ENCODE measurements around the gene CD300LD. TPM values are rescaled to one million over a fixed set of nuclear protein-coding genes. Genes with fewer than 3 reads are reported as not detected.

The CD300LD gene
- total RNA-seq, 2 donors from 2014 or later: not detected

DNA sequence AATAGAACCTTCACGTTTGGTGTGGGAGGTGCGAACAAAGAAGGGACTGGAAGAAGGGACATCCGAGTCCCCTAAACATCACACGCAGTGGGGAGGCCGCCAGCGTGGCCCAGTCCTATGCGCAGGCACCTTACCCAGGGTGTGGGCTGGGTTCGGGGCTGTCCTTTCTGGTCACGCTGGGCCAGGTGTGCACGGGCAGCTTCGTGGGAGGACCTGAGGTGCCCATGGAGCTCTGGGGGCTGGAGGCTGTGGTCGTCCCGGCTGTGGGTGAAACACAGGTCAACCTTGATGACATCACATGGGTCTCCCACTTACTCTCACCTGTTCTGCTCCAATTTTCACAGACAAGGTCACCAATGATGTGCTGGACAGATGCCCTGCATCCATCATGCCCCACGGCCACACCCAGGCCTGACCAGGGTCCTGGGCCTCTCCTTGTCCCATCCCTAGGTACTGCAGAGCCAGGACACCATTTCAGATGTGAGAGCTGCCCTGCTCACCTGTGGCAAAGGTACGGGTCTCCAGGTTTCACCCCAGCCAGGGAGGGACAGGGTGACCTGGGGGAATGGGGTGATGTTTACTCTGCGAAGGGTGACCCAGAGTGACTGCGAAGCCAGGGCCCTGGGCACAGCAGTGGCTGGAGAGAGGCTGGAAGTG lies 49.2 kb downstream of the CD300LD start:
- H3K9ac ChIP-seq (ENCODE audit: extremely low read depth, low read length, poor library complexity, severe bottlenecking): no peak overlapping the region
- Mint-ChIP-seq H3K27ac (no peak overlapping the region), H3K36me3 (ENCODE audit: low read depth) (no peaks in the 10 kb centered on the region), H3K9me3 (no peaks in the 10 kb centered on the region), H3K4me1 (peaks cover 3% of the 10 kb centered on the region), H3K4me3 (no peak overlapping the region), H3K27me3 (ENCODE audit: insufficient read depth) (peaks cover 12% of the 10 kb centered on the region)
- TF ChIP-seq, protein P1, sequence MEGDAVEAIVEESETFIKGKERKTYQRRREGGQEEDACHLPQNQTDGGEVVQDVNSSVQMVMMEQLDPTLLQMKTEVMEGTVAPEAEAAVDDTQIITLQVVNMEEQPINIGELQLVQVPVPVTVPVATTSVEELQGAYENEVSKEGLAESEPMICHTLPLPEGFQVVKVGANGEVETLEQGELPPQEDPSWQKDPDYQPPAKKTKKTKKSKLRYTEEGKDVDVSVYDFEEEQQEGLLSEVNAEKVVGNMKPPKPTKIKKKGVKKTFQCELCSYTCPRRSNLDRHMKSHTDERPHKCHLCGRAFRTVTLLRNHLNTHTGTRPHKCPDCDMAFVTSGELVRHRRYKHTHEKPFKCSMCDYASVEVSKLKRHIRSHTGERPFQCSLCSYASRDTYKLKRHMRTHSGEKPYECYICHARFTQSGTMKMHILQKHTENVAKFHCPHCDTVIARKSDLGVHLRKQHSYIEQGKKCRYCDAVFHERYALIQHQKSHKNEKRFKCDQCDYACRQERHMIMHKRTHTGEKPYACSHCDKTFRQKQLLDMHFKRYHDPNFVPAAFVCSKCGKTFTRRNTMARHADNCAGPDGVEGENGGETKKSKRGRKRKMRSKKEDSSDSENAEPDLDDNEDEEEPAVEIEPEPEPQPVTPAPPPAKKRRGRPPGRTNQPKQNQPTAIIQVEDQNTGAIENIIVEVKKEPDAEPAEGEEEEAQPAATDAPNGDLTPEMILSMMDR (conservative IDR thresholded peaks at IDR 0.05): no peak
- H3K4me3 ChIP-seq (ENCODE audit: low read length): no peak overlapping the region
- H3K27ac ChIP-seq (ENCODE audit: low read depth, low read length): no peak overlapping the region
- no peaks in the 10 kb centered on the region for H3K36me3 ChIP-seq (ENCODE audit: control insufficient read depth, insufficient read depth, low read length)
- no peaks in the 10 kb centered on the region for H3K4me1 ChIP-seq (ENCODE audit: control insufficient read depth, insufficient read depth, low read length)
- DNase-seq: no peak
- peaks cover 9% of the 10 kb centered on the region for H3K27me3 ChIP-seq (ENCODE audit: control insufficient read depth, insufficient read depth, low read length, poor library complexity, severe bottlenecking)
- no peaks in the 10 kb centered on the region for H3K9me3 ChIP-seq (ENCODE audit: control insufficient read depth, low read length)
- 92 to 95% methylated on average over 9 to 17 of the region's 17 CpGs for WGBS, 2 experiments (ENCODE audit: insufficient coverage in 1 of 2, insufficient read length in 1 of 2)

GRCh38 chr17:74542166-74542565 lies 49.9 kb downstream of the CD300LD start:
- H3K27me3 Mint-ChIP-seq (ENCODE audit: insufficient read depth): peaks cover 16% of the 10 kb centered on the region
- TF ChIP-seq, protein P1 (conservative IDR thresholded peaks at IDR 0.05): no peak
- no peaks in the 10 kb centered on the region for H3K36me3 ChIP-seq (ENCODE audit: control insufficient read depth, insufficient read depth, low read length)
- peaks cover 16% of the 10 kb centered on the region for H3K27me3 ChIP-seq (ENCODE audit: control insufficient read depth, insufficient read depth, low read length, poor library complexity, severe bottlenecking)
- H3K36me3 Mint-ChIP-seq (ENCODE audit: low read depth): no peaks in the 10 kb centered on the region
- H3K4me3 Mint-ChIP-seq: no peak overlapping the region
- WGBS, 2 experiments (ENCODE audit: insufficient coverage in 1 of 2, insufficient read length in 1 of 2): 88 to 90% methylated on average over 3 to 5 of the region's 5 CpGs
- peaks cover 3% of the 10 kb centered on the region for H3K4me1 Mint-ChIP-seq
- H3K9me3 ChIP-seq (ENCODE audit: control insufficient read depth, low read length): no peaks in the 10 kb centered on the region
- H3K27ac Mint-ChIP-seq: no peak overlapping the region
- H3K9me3 Mint-ChIP-seq: no peaks in the 10 kb centered on the region
- no peak overlapping the region for H3K9ac ChIP-seq (ENCODE audit: extremely low read depth, low read length, poor library complexity, severe bottlenecking)
- H3K27ac ChIP-seq (ENCODE audit: low read depth, low read length): no peak overlapping the region
- H3K4me3 ChIP-seq (ENCODE audit: low read length): no peak overlapping the region
- no peak for DNase-seq
- no peaks in the 10 kb centered on the region for H3K4me1 ChIP-seq (ENCODE audit: control insufficient read depth, insufficient read depth, low read length)

- 89 to 90% methylated on average over 10 to 23 of the region's 23 CpGs for WGBS, 2 experiments (ENCODE audit: insufficient coverage in 1 of 2, insufficient read length in 1 of 2)
- H3K4me3 Mint-ChIP-seq: no peak overlapping the region
- no peak overlapping the region for H3K27ac Mint-ChIP-seq
- no peak overlapping the region for H3K4me3 ChIP-seq (ENCODE audit: low read length)
- H3K36me3 ChIP-seq (ENCODE audit: control insufficient read depth, insufficient read depth, low read length): no peaks in the 10 kb centered on the region
- TF ChIP-seq, protein P1 (conservative IDR thresholded peaks at IDR 0.05): no peak
- H3K9me3 ChIP-seq (ENCODE audit: control insufficient read depth, low read length): no peaks in the 10 kb centered on the region
- H3K4me1 Mint-ChIP-seq: peaks cover 3% of the 10 kb centered on the region
- no peak overlapping the region for H3K27ac ChIP-seq (ENCODE audit: low read depth, low read length)
- no peaks in the 10 kb centered on the region for H3K36me3 Mint-ChIP-seq (ENCODE audit: low read depth)
- H3K9ac ChIP-seq (ENCODE audit: extremely low read depth, low read length, poor library complexity, severe bottlenecking): no peak overlapping the region
- no peak for DNase-seq
- no peaks in the 10 kb centered on the region for H3K4me1 ChIP-seq (ENCODE audit: control insufficient read depth, insufficient read depth, low read length)
- no peaks in the 10 kb centered on the region for H3K9me3 Mint-ChIP-seq
- H3K27me3 Mint-ChIP-seq (ENCODE audit: insufficient read depth): peaks cover 24% of the 10 kb centered on the region
- H3K27me3 ChIP-seq (ENCODE audit: control insufficient read depth, insufficient read depth, low read length, poor library complexity, severe bottlenecking): peaks cover 16% of the 10 kb centered on the region
These were observed 50.6 kb downstream of the CD300LD start for GRCh38 chr17:74541176-74542111.
